GM12874 (cell line): ENCODE measurements around the gene CALML4.

Experiments
- TF ChIP-seq, protein P1 (sequence below): IDR thresholded peaks from 2 replicates; pipeline ENCODE4 v1.5.1; 2011; ENCODE audit warnings: low read depth, mild to moderate bottlenecking, control low read depth, low read length, moderate library complexity; ENCODE audit not compliant: insufficient read depth

The CALML4 gene

DNA sequence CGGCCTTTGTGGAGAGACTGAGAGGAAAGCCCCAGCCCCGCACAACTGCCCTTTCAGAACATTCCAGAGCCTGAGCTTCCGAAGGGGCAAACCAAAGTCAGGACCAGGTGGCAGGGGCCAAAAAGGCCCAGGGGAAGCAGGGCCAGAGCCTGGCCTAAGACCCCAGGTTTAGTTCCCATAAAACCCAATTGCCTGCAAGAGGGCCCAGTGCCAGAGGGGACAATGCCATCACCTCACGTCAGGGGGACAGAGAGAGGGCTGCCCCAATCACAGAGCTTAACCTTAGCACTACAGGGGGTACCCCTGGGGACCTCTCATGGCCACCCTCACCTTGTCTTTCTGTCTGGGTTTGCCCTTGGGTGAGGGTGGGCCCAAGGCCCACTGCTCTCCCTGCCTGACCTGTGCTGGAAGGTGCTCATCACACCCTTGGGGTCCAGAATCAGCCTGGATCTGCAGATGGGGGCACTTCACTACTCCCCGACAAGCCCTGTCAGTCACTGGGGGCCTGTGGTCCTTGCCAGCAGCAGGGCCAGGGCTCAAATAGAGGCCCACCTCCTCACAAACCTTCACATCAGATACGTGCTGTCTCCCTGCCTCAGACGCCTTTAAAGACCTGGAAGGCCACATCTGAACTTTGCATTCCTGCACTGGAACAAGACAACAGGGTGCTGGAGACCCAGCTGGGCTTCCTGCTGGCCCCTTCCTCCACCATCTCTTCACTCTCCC lies 3.8 kb downstream of the CALML4 start:
- TF ChIP-seq, protein P1, sequence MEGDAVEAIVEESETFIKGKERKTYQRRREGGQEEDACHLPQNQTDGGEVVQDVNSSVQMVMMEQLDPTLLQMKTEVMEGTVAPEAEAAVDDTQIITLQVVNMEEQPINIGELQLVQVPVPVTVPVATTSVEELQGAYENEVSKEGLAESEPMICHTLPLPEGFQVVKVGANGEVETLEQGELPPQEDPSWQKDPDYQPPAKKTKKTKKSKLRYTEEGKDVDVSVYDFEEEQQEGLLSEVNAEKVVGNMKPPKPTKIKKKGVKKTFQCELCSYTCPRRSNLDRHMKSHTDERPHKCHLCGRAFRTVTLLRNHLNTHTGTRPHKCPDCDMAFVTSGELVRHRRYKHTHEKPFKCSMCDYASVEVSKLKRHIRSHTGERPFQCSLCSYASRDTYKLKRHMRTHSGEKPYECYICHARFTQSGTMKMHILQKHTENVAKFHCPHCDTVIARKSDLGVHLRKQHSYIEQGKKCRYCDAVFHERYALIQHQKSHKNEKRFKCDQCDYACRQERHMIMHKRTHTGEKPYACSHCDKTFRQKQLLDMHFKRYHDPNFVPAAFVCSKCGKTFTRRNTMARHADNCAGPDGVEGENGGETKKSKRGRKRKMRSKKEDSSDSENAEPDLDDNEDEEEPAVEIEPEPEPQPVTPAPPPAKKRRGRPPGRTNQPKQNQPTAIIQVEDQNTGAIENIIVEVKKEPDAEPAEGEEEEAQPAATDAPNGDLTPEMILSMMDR = no peak

DNA sequence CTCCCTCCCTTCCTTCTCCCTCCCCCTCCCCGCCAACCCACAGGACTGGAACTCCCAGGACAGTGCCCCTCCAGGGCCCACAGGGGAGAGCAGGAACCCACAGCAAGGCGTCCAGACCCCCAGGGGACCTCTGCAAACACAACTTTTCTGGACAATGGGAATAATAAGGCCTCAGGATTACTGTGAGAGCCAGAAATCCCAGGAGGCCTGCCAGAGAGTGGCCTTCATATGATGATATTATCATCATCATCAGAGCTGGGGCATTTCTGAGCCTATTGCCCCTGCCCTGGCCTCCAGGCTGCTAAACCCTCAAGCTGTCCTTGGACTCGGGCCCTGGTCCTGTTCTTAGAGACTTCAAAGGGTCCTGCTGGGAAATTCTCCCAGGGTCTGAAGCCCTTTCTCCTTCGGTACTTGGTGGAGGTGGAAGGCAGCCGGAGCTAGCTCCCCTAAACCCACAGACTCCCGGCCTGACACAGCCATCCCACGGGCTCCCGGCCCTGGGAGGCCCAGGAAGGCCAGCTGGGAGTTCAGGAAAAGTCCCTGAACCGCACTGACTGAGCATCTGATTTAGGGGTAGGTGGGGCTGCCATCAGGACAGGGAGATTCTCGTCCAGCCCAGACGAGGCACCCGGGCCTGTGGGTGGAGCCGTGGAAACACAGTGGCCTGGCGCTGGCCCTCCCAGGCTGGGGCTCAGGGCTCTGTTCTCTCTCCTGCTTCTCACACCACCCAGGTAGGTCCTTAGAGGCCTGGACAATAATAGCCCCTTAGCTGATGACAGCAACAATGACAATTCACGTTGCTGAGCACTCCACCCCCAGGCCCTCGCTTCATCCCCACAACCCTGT lies 4.9 kb downstream of the CALML4 start:
- TF ChIP-seq, protein P1 = no peak

DNA sequence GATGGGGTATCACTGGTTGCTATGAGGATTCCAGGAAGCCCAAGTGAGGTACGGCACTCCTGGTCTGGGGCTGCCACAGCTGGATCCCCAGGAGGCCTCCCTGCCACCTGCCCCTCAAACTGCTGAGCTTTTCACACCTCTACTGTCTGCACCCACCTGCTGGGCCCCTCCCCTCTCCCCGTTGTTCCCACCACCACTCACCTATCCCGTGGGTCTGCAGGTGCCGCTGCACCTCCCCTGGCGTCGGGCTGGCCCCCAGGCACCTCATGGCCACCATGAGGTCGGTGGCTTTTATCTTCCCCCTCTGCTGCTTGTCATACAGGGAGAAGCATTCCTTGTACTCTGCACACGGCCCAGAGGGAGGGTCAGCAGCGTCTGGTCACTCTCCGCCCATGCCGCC lies 5.8 kb downstream of the CALML4 start:
- TF ChIP-seq, protein P1 = no peak

DNA sequence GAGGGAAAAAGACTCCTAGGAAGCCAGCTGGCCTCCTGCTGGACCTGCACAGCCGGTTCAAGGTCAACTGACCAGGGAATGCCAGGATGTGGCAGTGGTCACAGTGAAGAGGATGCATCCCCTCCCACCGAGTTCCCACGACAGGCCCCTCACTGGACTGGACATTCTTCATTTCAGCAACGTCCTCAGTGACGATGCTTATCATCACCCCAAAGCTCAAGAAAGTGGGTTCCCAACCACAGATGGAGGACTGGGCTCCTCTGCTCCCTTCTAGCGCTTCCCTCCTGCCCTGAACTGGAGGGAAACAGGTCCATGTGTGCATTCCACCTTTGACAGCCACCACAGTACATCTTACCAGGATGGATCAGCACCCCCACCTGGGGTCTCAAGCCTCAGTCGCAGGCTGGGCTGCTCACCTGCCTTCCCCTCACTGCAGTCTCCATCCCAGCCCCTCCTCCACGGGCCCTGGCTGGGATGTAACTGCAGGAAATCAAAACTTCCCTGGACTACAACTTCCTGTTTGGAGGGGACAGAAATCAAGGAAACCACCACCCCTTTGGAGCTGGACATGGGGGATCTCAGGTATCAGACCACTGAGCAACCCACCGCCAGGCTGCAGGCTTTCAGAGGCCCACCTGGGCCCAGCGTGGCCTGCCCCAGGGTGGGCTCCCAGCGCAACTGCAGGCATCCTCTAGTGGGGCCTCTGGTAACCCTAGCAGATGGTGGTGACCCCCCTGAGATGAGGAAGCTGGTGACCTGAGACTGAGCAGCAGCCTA lies 7.3 kb downstream of the CALML4 start:
- TF ChIP-seq, protein P1 = no peak

DNA sequence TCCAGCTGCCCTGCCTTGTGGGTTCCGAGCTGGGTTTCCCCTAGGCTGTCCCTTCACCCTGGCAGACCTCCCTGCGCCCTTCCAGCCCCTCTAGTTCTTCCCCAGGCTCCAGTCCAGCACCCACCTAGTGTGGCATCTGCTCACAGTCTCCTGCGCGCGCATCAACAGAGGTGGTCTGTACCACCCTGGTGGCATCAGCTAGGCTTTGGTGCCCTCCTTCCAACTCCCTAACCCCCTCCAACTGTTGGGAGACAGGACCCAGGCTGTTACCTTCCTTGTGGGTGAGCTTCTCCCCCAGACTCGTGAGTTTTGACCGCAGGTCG lies 8.0 kb downstream of the CALML4 start:
- TF ChIP-seq, protein P1 = no peak

DNA sequence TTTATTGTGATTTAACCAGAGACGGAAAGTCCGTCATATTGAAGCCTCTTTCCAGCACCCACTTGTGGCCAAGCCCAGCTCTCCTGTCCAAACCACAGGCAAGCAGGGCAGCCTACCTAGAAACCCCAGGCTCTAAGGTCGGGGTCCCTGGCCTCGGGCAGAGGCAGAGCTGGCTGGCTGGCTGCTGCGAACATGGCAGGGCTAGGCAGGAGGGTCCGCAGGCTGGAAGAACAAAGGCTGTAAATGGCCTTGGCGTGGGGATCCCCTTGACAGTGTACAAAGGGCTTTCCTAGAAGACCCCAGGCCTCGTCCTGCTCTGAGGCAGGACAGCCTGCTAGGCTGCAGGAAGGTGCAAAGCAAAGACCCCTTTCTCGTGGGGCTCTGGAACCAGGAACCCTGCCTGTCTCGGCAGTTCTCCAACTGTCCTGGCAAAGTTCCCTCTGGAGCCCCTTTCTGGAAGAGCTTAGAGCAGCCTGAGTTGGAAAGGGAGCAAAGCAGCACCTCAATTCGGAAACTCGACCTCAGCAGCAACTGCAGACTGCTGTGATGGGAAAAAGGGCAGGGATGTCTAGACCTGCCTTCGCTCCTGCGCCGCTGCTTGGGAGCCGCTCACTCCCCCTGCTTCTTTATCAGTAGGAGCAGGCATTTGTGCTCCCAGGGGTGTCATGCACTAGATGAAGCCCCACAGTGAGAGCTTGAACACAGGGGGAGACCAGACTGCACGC lies 8.5 kb downstream of the CALML4 start:
- TF ChIP-seq, protein P1 = no peak
